Calu3 (cell line): ENCODE data around the gene SDCCAG8. TPM values are rescaled to one million over a fixed set of nuclear protein-coding genes. Genes with fewer than 3 reads are reported as not detected.

Experiments used
- BruUV-seq: library from RNA; stranded (reverse); fragments of 400-500 nt; replicated peaks from 2 replicates; lab custom pipeline; 2021; lab: Mats Ljungman, UMichigan
- CTCF ChIA-PET: fragments of 300-600 bp; sonication (Branson Sonifier 250); formaldehyde crosslinking; loops from one replicate; lab custom pipeline; 2022; ENCODE audit warnings: antibody characterized with exemption; lab: Charles Lee
- DNase-seq: peaks from one replicate; pipeline ENCODE4 v3.0.0; 2022
- H3K27ac Mint-ChIP-seq: one replicate; pipeline ENCODE4 v1.8.0; 2022; ENCODE audit warnings: mixed read lengths; ENCODE audit not compliant: unreplicated experiment
- H3K27me3 Mint-ChIP-seq: one replicate; pipeline ENCODE4 v1.8.0; 2022; ENCODE audit warnings: mixed read lengths; ENCODE audit not compliant: unreplicated experiment
- H3K36me3 Mint-ChIP-seq: one replicate; pipeline ENCODE4 v1.8.0; 2022; ENCODE audit warnings: mild to moderate bottlenecking, moderate library complexity, mixed read lengths; ENCODE audit not compliant: insufficient read depth, unreplicated experiment
- H3K4me1 Mint-ChIP-seq: one replicate; pipeline ENCODE4 v1.8.0; 2022; ENCODE audit warnings: mild to moderate bottlenecking, low read depth, mixed read lengths; ENCODE audit not compliant: unreplicated experiment
- H3K4me3 Mint-ChIP-seq: one replicate; pipeline ENCODE4 v1.8.0; 2022; ENCODE audit warnings: mild to moderate bottlenecking, low read depth, moderate library complexity, mixed read lengths; ENCODE audit not compliant: unreplicated experiment
- H3K9me3 Mint-ChIP-seq: one replicate; pipeline ENCODE4 v1.8.0; 2022; ENCODE audit warnings: low read depth, mixed read lengths; ENCODE audit not compliant: unreplicated experiment
- intact Hi-C: fragments of 100-400 bp; cut with micrococcal nuclease; formaldehyde crosslinking; loops from one replicate; pipeline ENCODE4 v1.10.0; 2022; ENCODE audit not compliant: unreplicated experiment
- total RNA-seq: library from RNA; stranded (reverse); gene quantifications from 2 replicates; pipeline ENCODE4 v1.2.3, GENCODE V29; 2022
- TF ChIP-seq, protein P1 (sequence below): fragments of 200-600 bp; IDR thresholded peaks from one replicate; pipeline ENCODE4 v1.8.0; 2022; ENCODE audit warnings: antibody characterized with exemption; ENCODE audit not compliant: unreplicated experiment

Gene SDCCAG8
- total RNA-seq, 1 experiment from 2014 or later: 67.3 TPM

DNA sequence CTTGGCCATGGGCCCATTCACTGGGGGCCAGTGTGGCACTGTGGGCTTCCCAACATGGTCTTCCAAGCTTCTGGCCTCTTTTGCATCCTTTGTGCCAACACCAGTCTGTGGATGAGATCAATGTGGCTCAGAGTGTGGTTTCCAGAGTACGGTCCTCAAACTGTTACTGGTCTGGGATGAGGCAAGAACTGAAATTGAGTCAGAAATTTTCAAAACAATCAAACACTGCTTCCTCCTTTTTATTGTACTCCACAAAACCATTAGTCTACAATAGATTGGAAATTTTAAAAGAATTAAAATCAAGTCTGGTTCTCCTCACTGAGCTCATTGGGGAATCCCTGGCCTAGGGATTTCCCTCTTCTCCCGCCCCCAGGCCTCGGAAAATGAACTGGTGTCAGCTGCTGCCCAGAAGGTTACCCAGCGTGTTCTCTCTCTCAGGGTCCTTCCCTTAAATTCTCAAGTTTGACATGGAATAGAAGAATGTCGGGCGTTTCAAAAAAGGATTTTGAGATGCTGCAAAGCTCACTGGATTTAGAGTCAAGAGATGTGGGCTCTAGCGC is 222.0 kb downstream of the SDCCAG8 start:
- H3K36me3 Mint-ChIP-seq: peaks cover 10% of the 10 kb centered on the region
- H3K4me3 Mint-ChIP-seq: no peak overlapping the region
- TF ChIP-seq, protein P1, sequence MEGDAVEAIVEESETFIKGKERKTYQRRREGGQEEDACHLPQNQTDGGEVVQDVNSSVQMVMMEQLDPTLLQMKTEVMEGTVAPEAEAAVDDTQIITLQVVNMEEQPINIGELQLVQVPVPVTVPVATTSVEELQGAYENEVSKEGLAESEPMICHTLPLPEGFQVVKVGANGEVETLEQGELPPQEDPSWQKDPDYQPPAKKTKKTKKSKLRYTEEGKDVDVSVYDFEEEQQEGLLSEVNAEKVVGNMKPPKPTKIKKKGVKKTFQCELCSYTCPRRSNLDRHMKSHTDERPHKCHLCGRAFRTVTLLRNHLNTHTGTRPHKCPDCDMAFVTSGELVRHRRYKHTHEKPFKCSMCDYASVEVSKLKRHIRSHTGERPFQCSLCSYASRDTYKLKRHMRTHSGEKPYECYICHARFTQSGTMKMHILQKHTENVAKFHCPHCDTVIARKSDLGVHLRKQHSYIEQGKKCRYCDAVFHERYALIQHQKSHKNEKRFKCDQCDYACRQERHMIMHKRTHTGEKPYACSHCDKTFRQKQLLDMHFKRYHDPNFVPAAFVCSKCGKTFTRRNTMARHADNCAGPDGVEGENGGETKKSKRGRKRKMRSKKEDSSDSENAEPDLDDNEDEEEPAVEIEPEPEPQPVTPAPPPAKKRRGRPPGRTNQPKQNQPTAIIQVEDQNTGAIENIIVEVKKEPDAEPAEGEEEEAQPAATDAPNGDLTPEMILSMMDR: no peak
- intact Hi-C loops: no loop called here
- H3K27ac Mint-ChIP-seq: no peak overlapping the region
- CTCF ChIA-PET: no interaction called here
- DNase-seq: no peak
- H3K9me3 Mint-ChIP-seq: peaks cover 4% of the 10 kb centered on the region
- peaks cover 5% of the 10 kb centered on the region for H3K4me1 Mint-ChIP-seq
- BruUV-seq: no TSS peak
- no peaks in the 10 kb centered on the region for H3K27me3 Mint-ChIP-seq

DNA sequence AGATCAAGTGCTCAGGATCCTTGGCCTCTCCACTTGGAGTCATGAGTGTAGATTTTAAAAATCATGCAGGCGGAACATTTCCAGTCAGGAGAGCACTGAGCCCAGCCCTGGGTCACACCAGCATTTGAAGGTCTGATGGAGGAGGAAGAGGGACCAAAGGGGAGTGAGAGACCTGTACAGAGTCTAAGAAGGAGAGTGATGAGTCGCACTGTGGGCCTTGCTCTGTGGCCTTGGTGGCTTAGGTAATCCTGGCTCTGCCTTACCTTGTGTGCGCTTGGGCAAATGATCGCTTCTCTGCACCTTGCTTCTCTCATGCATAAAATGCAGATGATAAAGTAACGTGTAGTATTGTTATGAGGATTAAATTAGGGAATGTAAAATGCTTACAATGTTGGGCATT is 225.3 kb downstream of the SDCCAG8 start:
- H3K36me3 Mint-ChIP-seq: peaks cover 8% of the 10 kb centered on the region
- no peak for DNase-seq
- H3K4me3 Mint-ChIP-seq: no peak overlapping the region
- TF ChIP-seq, protein P1: no peak
- no peaks in the 10 kb centered on the region for H3K27me3 Mint-ChIP-seq
- no TSS peak for BruUV-seq
- H3K4me1 Mint-ChIP-seq: peaks cover 5% of the 10 kb centered on the region
- CTCF ChIA-PET: no interaction called here
- no peak overlapping the region for H3K27ac Mint-ChIP-seq
- intact Hi-C loops: no loop called here
- H3K9me3 Mint-ChIP-seq: peaks cover 4% of the 10 kb centered on the region

- intact Hi-C loops: no loop called here
- H3K9me3 Mint-ChIP-seq: peaks cover 4% of the 10 kb centered on the region
- no peak overlapping the region for H3K4me3 Mint-ChIP-seq
- H3K27ac Mint-ChIP-seq: no peak overlapping the region
- DNase-seq: peak; percentile 31
- CTCF ChIA-PET: interaction anchor here (0.6 kb wide), 1 partner anchor 134 kb away, joined by 3 read pairs; no protein-coding TSS in a partner anchor
- peaks cover 5% of the 10 kb centered on the region for H3K4me1 Mint-ChIP-seq
- TF ChIP-seq, protein P1: no peak
- no TSS peak for BruUV-seq
- no peaks in the 10 kb centered on the region for H3K27me3 Mint-ChIP-seq
- peaks cover 6% of the 10 kb centered on the region for H3K36me3 Mint-ChIP-seq
Observed at GRCh38 chr1:243482141-243483022, 226.5 kb downstream of the SDCCAG8 start.

- H3K27me3 Mint-ChIP-seq: no peaks in the 10 kb centered on the region
- CTCF ChIA-PET: no interaction called here
- TF ChIP-seq, protein P1: no peak
- no peak for DNase-seq
- no peak overlapping the region for H3K4me3 Mint-ChIP-seq
- H3K9me3 Mint-ChIP-seq: peaks cover 4% of the 10 kb centered on the region
- intact Hi-C loops: no loop called here
- H3K36me3 Mint-ChIP-seq: peaks cover 9% of the 10 kb centered on the region
- H3K4me1 Mint-ChIP-seq: peaks cover 5% of the 10 kb centered on the region
- BruUV-seq: no TSS peak
- no peak overlapping the region for H3K27ac Mint-ChIP-seq
Observed at GRCh38 chr1:243483071-243483771, 227.4 kb downstream of the SDCCAG8 start.
